Measurements from ENCODE around the gene VWA7.
A peak's percentile ranks its signal among the peaks of the same experiment; 100 is the strongest.

The VWA7 gene

GRCh38 chr6:31750411-31751022 is 26.6 kb downstream of the VWA7 start:
- no peak for DNase-seq

- no peak for DNase-seq
Measured at GRCh38 chr6:31749301-31750036, 27.7 kb downstream of the VWA7 start.

GRCh38 chr6:31744422-31744821 is 32.7 kb downstream of the VWA7 start:
- DNase-seq, result no peak

GRCh38 chr6:31742894-31743293 is 34.2 kb downstream of the VWA7 start:
- no peak for DNase-seq

GRCh38 chr6:31741815-31742214 is 35.3 kb downstream of the VWA7 start:
- no peak for DNase-seq

- DNase-seq, result no peak
Measured at GRCh38 chr6:31740397-31741223, 36.5 kb downstream of the VWA7 start.

- peak; percentile 92 for DNase-seq
Measured at GRCh38 chr6:31739639-31740396, 37.3 kb downstream of the VWA7 start, which contains the start of gene MSH5. MSH5 (plus strand) TSS chr6:31740005; CDS start chr6:31740467, 462 bp downstream.

- DNase-seq, result peak; percentile 86
Measured at GRCh38 chr6:31737991-31738979, 38.8 kb downstream of the VWA7 start.

- peak; percentile 62 for DNase-seq
Measured at GRCh38 chr6:31737315-31737990, 39.7 kb downstream of the VWA7 start.

GRCh38 chr6:31736768-31737314 is 40.3 kb downstream of the VWA7 start:
- no peak for DNase-seq

GRCh38 chr6:31736021-31736767 is 40.9 kb downstream of the VWA7 start, which contains the start of gene CLIC1:
CLIC1 (minus strand) TSS chr6:31736530; CDS start chr6:31736300, 230 bp downstream.
- peak; percentile 87 for DNase-seq

- peak; percentile 39 for DNase-seq
Measured at GRCh38 chr6:31734821-31735406, 42.2 kb downstream of the VWA7 start.

GRCh38 chr6:31734247-31734820 is 42.8 kb downstream of the VWA7 start:
- DNase-seq, result no peak

GRCh38 chr6:31733734-31734133 is 43.4 kb downstream of the VWA7 start:
- no peak for DNase-seq

- no peak for DNase-seq
Measured at GRCh38 chr6:31732029-31732428, 45.1 kb downstream of the VWA7 start.

- DNase-seq, result no peak
Measured at GRCh38 chr6:31730631-31731086, 46.5 kb downstream of the VWA7 start.

GRCh38 chr6:31729979-31730630 is 47.0 kb downstream of the VWA7 start:
- DNase-seq, result no peak

GRCh38 chr6:31729515-31729978 is 47.6 kb downstream of the VWA7 start:
- DNase-seq, result no peak
